Endothelial cell (in vitro differentiated cells): ENCODE results near the gene COX7A2. TPM values are rescaled to one million over a fixed set of nuclear protein-coding genes. Genes with fewer than 3 reads are reported as not detected.

Experiments used
- DNase-seq: peaks from one replicate; pipeline ENCODE4 v3.0.0; 2021; ENCODE audit warnings: low spot score
- H3K27ac Mint-ChIP-seq: one replicate; pipeline ENCODE4 v1.8.0; 2021; ENCODE audit warnings: mixed read lengths, inconsistent platforms; ENCODE audit not compliant: unreplicated experiment
- H3K27me3 Mint-ChIP-seq: one replicate; pipeline ENCODE4 v1.8.0; 2021; ENCODE audit warnings: mild to moderate bottlenecking, moderate library complexity, mixed read lengths, inconsistent platforms; ENCODE audit not compliant: unreplicated experiment
- H3K36me3 Mint-ChIP-seq: one replicate; pipeline ENCODE4 v1.8.0; 2021; ENCODE audit warnings: mild to moderate bottlenecking, low read depth, mixed read lengths, inconsistent platforms; ENCODE audit not compliant: unreplicated experiment
- H3K4me1 Mint-ChIP-seq: one replicate; pipeline ENCODE4 v1.8.0; 2021; ENCODE audit warnings: mild to moderate bottlenecking, mixed read lengths, inconsistent platforms; ENCODE audit not compliant: unreplicated experiment
- H3K4me3 Mint-ChIP-seq: one replicate; pipeline ENCODE4 v1.8.0; 2021; ENCODE audit warnings: mild to moderate bottlenecking, mixed read lengths, inconsistent platforms; ENCODE audit not compliant: unreplicated experiment
- H3K9me3 Mint-ChIP-seq: one replicate; pipeline ENCODE4 v1.8.0; 2021; ENCODE audit warnings: mixed read lengths, inconsistent platforms; ENCODE audit not compliant: unreplicated experiment
- CTCF ChIP-seq: fragments of 200-600 bp; sonication (generic); IDR thresholded peaks from one replicate; pipeline ENCODE4 v1.5.0; 2021; ENCODE audit warnings: antibody characterized with exemption; ENCODE audit not compliant: unreplicated experiment
- total RNA-seq: library from RNA; stranded (reverse); fragmentation: NEBNext Ultra II Directional; extraction: Animal tissue kit (Norgen Biotek cat#: 25700); gene quantifications from one replicate; pipeline ENCODE4 v1.2.1, GENCODE V29; 2021; ENCODE audit not compliant: unreplicated experiment

Gene COX7A2
- total RNA-seq, 1 donor from 2014 or later, result 341 TPM

- Mint-ChIP-seq H3K4me1 (peaks cover 15% of the 10 kb centered on the region), H3K27ac (no peak within 1 kb of the TSS), H3K27me3 (no peaks in the 10 kb centered on the region), H3K36me3 (no peaks in the 10 kb centered on the region), H3K9me3 (no peaks in the 10 kb centered on the region), H3K4me3 (no peak within 1 kb of the TSS)
- no peak for TF ChIP-seq CTCF
- peak; percentile 90 for DNase-seq
Observed at GRCh38 chr6:75284632-75285282, 41.2 kb upstream of the COX7A2 start, which contains the start of gene TMEM30A. TSS of gene TMEM30A (minus strand) at chr6:75284792. CDS start at chr6:75284638, 154 bp downstream.

GRCh38 chr6:75283907-75284631 lies 40.5 kb upstream of the COX7A2 start:
- Mint-ChIP-seq H3K9me3 (no peaks in the 10 kb centered on the region), H3K27me3 (no peaks in the 10 kb centered on the region), H3K4me1 (peaks cover 20% of the 10 kb centered on the region), H3K27ac (no peak overlapping the region), H3K36me3 (no peaks in the 10 kb centered on the region), H3K4me3 (no peak overlapping the region)
- no peak for TF ChIP-seq CTCF
- DNase-seq, result peak; percentile 56

GRCh38 chr6:75282706-75283105 lies 39.1 kb upstream of the COX7A2 start:
- H3K27ac Mint-ChIP-seq, result peak overlapping the region; percentile 50
- no peak for DNase-seq
- peaks cover 5% of the 10 kb centered on the region for H3K36me3 Mint-ChIP-seq
- no peak for TF ChIP-seq CTCF
- peaks cover 31% of the 10 kb centered on the region for H3K4me1 Mint-ChIP-seq
- H3K27me3 Mint-ChIP-seq, result no peaks in the 10 kb centered on the region
- no peak overlapping the region for H3K4me3 Mint-ChIP-seq
- no peaks in the 10 kb centered on the region for H3K9me3 Mint-ChIP-seq

GRCh38 chr6:75281653-75282052 lies 38.1 kb upstream of the COX7A2 start:
- Mint-ChIP-seq H3K27ac (peak overlapping the region; percentile 86), H3K4me1 (peaks cover 35% of the 10 kb centered on the region), H3K27me3 (no peaks in the 10 kb centered on the region), H3K4me3 (peak overlapping the region; percentile 85), H3K9me3 (no peaks in the 10 kb centered on the region), H3K36me3 (peaks cover 9% of the 10 kb centered on the region)
- no peak for DNase-seq
- TF ChIP-seq CTCF, result no peak
